K562 (cell line): Measurements from ENCODE around the gene MDM4. TPM values are rescaled to one million over a fixed set of nuclear protein-coding genes. Genes with fewer than 3 reads are reported as not detected.

Source experiments
- C11orf30 ChIP-seq: fragments of 450-650 bp; IDR thresholded peaks from 2 replicates; pipeline ENCODE4 v1.6.1; 2016; ENCODE audit warnings: low read depth, mild to moderate bottlenecking
- CHD4 ChIP-seq: fragments of 200-600 bp; sonication (generic); IDR thresholded peaks from 3 replicates; pipeline ENCODE4 v1.6.1; 2012; ENCODE audit warnings: low read depth, mild to moderate bottlenecking, mixed read lengths, low read length, inconsistent platforms; ENCODE audit not compliant: insufficient read depth, insufficient replicate concordance, poor library complexity, severe bottlenecking
- DPF2 ChIP-seq: fragments of 450-650 bp; IDR thresholded peaks from 2 replicates; pipeline ENCODE4 v1.6.1; 2016
- ESRRA ChIP-seq: fragments of 450-650 bp; IDR thresholded peaks from 2 replicates; pipeline ENCODE4 v1.6.1; 2014; ENCODE audit warnings: low read depth, mild to moderate bottlenecking, moderate library complexity, borderline replicate concordance
- HNRNPLL ChIP-seq: fragments of 200-400 bp; formaldehyde crosslinking; IDR thresholded peaks from 2 replicates; pipeline ENCODE4 v1.6.1; 2017; ENCODE audit warnings: low read length, low read depth, mild to moderate bottlenecking; ENCODE audit not compliant: poor library complexity, severe bottlenecking
- MAFK ChIP-seq: IDR thresholded peaks from 2 replicates; pipeline ENCODE4 v1.6.1; 2011; ENCODE audit warnings: low read length, improper control_type of control experiment
- NBN ChIP-seq: fragments of 450-650 bp; IDR thresholded peaks from 2 replicates; pipeline ENCODE4 v1.6.1; 2016; ENCODE audit warnings: low read depth, mild to moderate bottlenecking
- RAD51 ChIP-seq: fragments of 450-650 bp; IDR thresholded peaks from 2 replicates; pipeline ENCODE4 v1.7.1; 2016; ENCODE audit warnings: low read depth, mild to moderate bottlenecking, borderline replicate concordance
- TBL1XR1 ChIP-seq, 2 experiments: IDR thresholded peaks; 2 replicates each; pipeline ENCODE4 v1.6.1; 2012; ENCODE audit warnings: improper control_type of control experiment in 2 of 2, low read length in 2 of 2, mild to moderate bottlenecking in 1 of 2
- TRIM24 ChIP-seq, 2 experiments: fragments of 450-650 bp; IDR thresholded peaks; 2 replicates each; pipeline ENCODE4 v1.6.1; 2016
- WHSC1 ChIP-seq: IDR thresholded peaks from one replicate; pipeline ENCODE4 v1.6.1; 2012; ENCODE audit warnings: low read length, control low read depth, inconsistent platforms
- ZBTB17 ChIP-seq: fragments of 450-650 bp; formaldehyde crosslinking; IDR thresholded peaks from 2 replicates; pipeline ENCODE4 v1.4.0; 2020; ENCODE audit warnings: mild to moderate bottlenecking
- ZNF23 ChIP-seq: fragments of 250-450 bp; sonication (Bioruptor Pico); IDR thresholded peaks from 2 replicates; pipeline ENCODE4 v1.4.0; 2020; ENCODE audit warnings: mild to moderate bottlenecking
- ZNF239 ChIP-seq: fragments of 250-450 bp; sonication (Bioruptor Pico); IDR thresholded peaks from 2 replicates; pipeline ENCODE4 v1.4.0; 2020; ENCODE audit warnings: mild to moderate bottlenecking
- ZNF445 ChIP-seq: fragments of 250-450 bp; sonication (Bioruptor Pico); IDR thresholded peaks from 2 replicates; pipeline ENCODE4 v1.4.0; 2020; ENCODE audit warnings: low read depth, mild to moderate bottlenecking, moderate library complexity
- polyA plus RNA-seq, 8 experiments: library from polyadenylated mRNA; depleted of rRNA in 4 of 8; stranded (reverse) in 5 of 8; unstranded in 3 of 8; fragments of >200 nt; fragmentation: Nextera tagmentation in 2 of 8; fragmentation: Illumina TruSeq in 1 of 8; extraction: Ambion mirVana in 2 of 8; extraction: Trizol in 1 of 8; gene quantifications; 2 replicates each; pipeline versions ENCODE4 v1.2.1 to v1.2.3, GENCODE V29; 2011 to 2014; ENCODE audit warnings: inconsistent platforms in 1 of 8, missing spikeins in 1 of 8
- total RNA-seq, 7 experiments: library from RNA; depleted of rRNA in 6 of 7; stranded (reverse); fragments of >200 nt in 6 of 7; fragmentation: Illumina TruSeq in 2 of 7; extraction: Trizol in 2 of 7; gene quantifications; 2 replicates each; pipeline versions ENCODE4 v1.2.1 to v1.2.3, GENCODE V29; 2011 to 2021; ENCODE audit warnings: low replicate concordance in 1 of 7
- TF ChIP-seq, protein P1 (sequence below): sonication (generic); formaldehyde crosslinking; IDR thresholded peaks from 2 replicates; pipeline ENCODE4 v1.4.0; 2020; ENCODE audit warnings: mild to moderate bottlenecking, missing genetic modification reagents
- TF ChIP-seq, protein P2 (sequence below): fragments of 450-650 bp; formaldehyde crosslinking; IDR thresholded peaks from 2 replicates; pipeline ENCODE4 v1.4.0; 2020; ENCODE audit warnings: mild to moderate bottlenecking, moderate library complexity
- TF ChIP-seq, protein P3 (sequence below): sonication (generic); formaldehyde crosslinking; IDR thresholded peaks from 2 replicates; pipeline ENCODE4 v1.8.0; 2022; ENCODE audit warnings: mild to moderate bottlenecking, missing genetic modification reagents
- TF ChIP-seq, protein P4 (sequence below): sonication (generic); formaldehyde crosslinking; IDR thresholded peaks from 2 replicates; pipeline ENCODE4 v1.9.0; 2022; ENCODE audit warnings: mild to moderate bottlenecking, missing genetic modification reagents
- TF ChIP-seq, protein P5 (sequence below): fragments of 250-450 bp; sonication (Bioruptor Pico); IDR thresholded peaks from 2 replicates; pipeline ENCODE4 v1.8.0; 2021; ENCODE audit warnings: borderline replicate concordance, mild to moderate bottlenecking, moderate library complexity; ENCODE audit not compliant: poor library complexity, severe bottlenecking
- TF ChIP-seq, protein P6 (sequence below), 2 experiments: fragments of 200-800 bp in 1 of 2; sonication (Bioruptor generic) in 1 of 2; sonication (generic) in 1 of 2; formaldehyde crosslinking in 1 of 2; IDR thresholded peaks in 1 of 2; conservative IDR thresholded peaks in 1 of 2; 2 replicates each; pipeline versions ENCODE4 v1.5.0 to v1.6.1; 2016 to 2020; ENCODE audit warnings: missing compliant biosample characterization in 1 of 2, missing genetic modification characterization in 1 of 2, missing genetic modification reagents in 1 of 2
- TF ChIP-seq, protein P7 (sequence below), 2 experiments: fragments of 250-450 bp in 1 of 2; fragments of 450-650 bp in 1 of 2; sonication (Bioruptor Pico) in 1 of 2; IDR thresholded peaks; 2 replicates each; pipeline versions ENCODE4 v1.6.1 to v1.8.0; 2016 to 2021; ENCODE audit warnings: mild to moderate bottlenecking in 2 of 2, moderate library complexity in 2 of 2, missing compliant biosample characterization in 1 of 2, missing genetic modification characterization in 1 of 2

MDM4 gene
- total and polyA plus RNA-seq, 9 of the 15 experiments (the other 6 are each of a cell fraction or from before 2014, with no cell fraction given), result 3.3 to 61.7 (median 21.2) TPM

DNA sequence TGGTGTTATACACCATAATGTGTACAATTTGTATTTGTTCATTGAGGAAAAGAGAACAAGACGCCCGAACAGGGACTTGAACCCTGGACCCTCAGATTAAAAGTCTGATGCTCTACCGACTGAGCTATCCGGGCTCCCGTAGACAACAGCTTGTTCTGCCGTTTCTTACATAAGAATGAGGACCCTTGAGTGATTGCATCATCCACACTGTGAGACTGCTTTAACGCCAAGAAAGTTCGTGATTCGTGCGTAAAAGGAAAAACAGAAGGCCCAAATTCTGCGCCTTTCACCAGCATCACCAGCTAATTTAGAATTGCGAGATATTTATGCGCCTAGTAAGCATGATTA lies 9.3 kb upstream of the MDM4 start (continued):
- TF ChIP-seq, protein P1, sequence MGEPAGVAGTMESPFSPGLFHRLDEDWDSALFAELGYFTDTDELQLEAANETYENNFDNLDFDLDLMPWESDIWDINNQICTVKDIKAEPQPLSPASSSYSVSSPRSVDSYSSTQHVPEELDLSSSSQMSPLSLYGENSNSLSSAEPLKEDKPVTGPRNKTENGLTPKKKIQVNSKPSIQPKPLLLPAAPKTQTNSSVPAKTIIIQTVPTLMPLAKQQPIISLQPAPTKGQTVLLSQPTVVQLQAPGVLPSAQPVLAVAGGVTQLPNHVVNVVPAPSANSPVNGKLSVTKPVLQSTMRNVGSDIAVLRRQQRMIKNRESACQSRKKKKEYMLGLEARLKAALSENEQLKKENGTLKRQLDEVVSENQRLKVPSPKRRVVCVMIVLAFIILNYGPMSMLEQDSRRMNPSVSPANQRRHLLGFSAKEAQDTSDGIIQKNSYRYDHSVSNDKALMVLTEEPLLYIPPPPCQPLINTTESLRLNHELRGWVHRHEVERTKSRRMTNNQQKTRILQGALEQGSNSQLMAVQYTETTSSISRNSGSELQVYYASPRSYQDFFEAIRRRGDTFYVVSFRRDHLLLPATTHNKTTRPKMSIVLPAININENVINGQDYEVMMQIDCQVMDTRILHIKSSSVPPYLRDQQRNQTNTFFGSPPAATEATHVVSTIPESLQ, result no peak; the same call in 1 of the 2 replicates
- TF ChIP-seq ZBTB17 (CRISPR knock-in tag) (no peak), RAD51 (no peak), WHSC1 (no peak), TBL1XR1 (IDR thresholded peaks at IDR 0.05; ENCODE audit: low read length in 2 of 2) (peak in 1 of 2 experiments; percentile 95; a peak in 3 of 4 replicates), ESRRA (no peak; the same call in 1 of the 2 replicates), DPF2 (peak; percentile 45; the same call in 1 of the 2 replicates), ZNF23 (CRISPR knock-in tag) (no peak), ZNF445 (CRISPR knock-in tag) (no peak), ZNF239 (CRISPR knock-in tag) (no peak), C11orf30 (no peak), TRIM24 (IDR thresholded peaks at IDR 0.05) (peak; percentile 70 to 87), MAFK (no peak), HNRNPLL (no peak), CHD4 (no peak), NBN (peak; percentile 28)
- TF ChIP-seq, protein P2, sequence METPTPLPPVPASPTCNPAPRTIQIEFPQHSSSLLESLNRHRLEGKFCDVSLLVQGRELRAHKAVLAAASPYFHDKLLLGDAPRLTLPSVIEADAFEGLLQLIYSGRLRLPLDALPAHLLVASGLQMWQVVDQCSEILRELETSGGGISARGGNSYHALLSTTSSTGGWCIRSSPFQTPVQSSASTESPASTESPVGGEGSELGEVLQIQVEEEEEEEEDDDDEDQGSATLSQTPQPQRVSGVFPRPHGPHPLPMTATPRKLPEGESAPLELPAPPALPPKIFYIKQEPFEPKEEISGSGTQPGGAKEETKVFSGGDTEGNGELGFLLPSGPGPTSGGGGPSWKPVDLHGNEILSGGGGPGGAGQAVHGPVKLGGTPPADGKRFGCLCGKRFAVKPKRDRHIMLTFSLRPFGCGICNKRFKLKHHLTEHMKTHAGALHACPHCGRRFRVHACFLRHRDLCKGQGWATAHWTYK (CRISPR knock-in tag), result no peak; the same call in 1 of the 2 replicates
- TF ChIP-seq, protein P3, sequence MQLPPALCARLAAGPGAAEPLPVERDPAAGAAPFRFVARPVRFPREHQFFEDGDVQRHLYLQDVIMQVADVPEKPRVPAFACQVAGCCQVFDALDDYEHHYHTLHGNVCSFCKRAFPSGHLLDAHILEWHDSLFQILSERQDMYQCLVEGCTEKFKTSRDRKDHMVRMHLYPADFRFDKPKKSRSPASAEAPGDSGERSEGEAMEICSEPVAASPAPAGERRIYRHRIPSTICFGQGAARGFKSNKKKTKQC (CRISPR knock-in tag), result no peak
- TF ChIP-seq, protein P4, sequence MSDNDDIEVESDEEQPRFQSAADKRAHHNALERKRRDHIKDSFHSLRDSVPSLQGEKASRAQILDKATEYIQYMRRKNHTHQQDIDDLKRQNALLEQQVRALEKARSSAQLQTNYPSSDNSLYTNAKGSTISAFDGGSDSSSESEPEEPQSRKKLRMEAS (CRISPR knock-in tag), result no peak
- TF ChIP-seq, protein P5, sequence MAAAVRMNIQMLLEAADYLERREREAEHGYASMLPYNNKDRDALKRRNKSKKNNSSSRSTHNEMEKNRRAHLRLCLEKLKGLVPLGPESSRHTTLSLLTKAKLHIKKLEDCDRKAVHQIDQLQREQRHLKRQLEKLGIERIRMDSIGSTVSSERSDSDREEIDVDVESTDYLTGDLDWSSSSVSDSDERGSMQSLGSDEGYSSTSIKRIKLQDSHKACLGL (CRISPR knock-in tag), result no peak
- TF ChIP-seq, protein P6, sequence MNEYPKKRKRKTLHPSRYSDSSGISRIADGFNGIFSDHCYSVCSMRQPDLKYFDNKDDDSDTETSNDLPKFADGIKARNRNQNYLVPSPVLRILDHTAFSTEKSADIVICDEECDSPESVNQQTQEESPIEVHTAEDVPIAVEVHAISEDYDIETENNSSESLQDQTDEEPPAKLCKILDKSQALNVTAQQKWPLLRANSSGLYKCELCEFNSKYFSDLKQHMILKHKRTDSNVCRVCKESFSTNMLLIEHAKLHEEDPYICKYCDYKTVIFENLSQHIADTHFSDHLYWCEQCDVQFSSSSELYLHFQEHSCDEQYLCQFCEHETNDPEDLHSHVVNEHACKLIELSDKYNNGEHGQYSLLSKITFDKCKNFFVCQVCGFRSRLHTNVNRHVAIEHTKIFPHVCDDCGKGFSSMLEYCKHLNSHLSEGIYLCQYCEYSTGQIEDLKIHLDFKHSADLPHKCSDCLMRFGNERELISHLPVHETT (CRISPR knock-in tag; conservative IDR thresholded peaks at IDR 0.05 in 1 of 2, IDR thresholded peaks at IDR 0.05 in 1 of 2), result no peak; a peak in 1 of 4 replicates
- TF ChIP-seq, protein P7, sequence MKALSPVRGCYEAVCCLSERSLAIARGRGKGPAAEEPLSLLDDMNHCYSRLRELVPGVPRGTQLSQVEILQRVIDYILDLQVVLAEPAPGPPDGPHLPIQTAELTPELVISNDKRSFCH (CRISPR knock-in tag; IDR thresholded peaks at IDR 0.05), result no peak
- TF ChIP-seq, protein P7 (tag; IDR thresholded peaks at IDR 0.05), result peak; percentile 48; the same call in 1 of the 2 replicates
